Measurements from ENCODE around the gene PRKCG.
"Not testable (repeated sequence)": the region's sequence is repeated elsewhere in the genome, so short reads cannot be mapped to it uniquely, and the experiment has no call there.

DNA sequence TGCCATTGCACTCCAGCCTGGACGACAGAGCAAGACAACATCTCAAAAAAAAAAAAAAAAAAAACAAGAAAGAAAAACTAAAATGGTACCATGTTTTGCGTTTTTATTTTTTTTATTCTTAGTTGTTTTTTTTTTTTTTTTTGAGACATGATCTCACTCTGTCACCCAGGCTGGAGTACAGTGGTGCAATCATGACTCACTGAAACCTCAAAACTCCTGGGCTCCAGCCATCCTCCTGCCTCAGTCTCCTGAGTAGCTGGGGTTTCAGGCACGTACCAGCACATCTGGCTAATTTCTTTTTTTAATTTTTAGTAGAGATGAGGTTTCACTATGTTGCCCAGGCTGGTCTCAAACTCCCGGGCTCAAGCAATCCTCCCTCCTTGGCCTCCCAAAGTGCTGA, 41.1 kb upstream of the PRKCG start:
- TF ChIP-seq CTCF (conservative IDR thresholded peaks at IDR 0.05; ENCODE audit: low read depth, low read length); EZH2 (IDR thresholded peaks at IDR 0.05; ENCODE audit: borderline replicate concordance, low read depth, low read length, poor library complexity, severe bottlenecking): not testable (repeated sequence)
